Upper lobe of left lung (tissue), 4 donors: ENCODE data around the gene COX20.

ENCODE experiments used
- CTCF ChIP-seq, 6 experiments: fragments of 450-650 bp in 4 of 6; fragments of 200-600 bp in 2 of 6; sonication (generic) in 2 of 6; IDR thresholded peaks; one replicate each; pipeline ENCODE4 v1.5.1; 2016 to 2019; ENCODE audit warnings: antibody characterized with exemption in 6 of 6
- EP300 ChIP-seq, 4 donors: sonication (generic); formaldehyde crosslinking; IDR thresholded peaks; one replicate each; pipeline ENCODE4 v1.5.1; 2017; ENCODE audit warnings: antibody characterized with exemption in 4 of 4, control low read depth in 2 of 4
- POLR2A ChIP-seq, 4 donors: fragments of 450-650 bp; IDR thresholded peaks; one replicate each; pipeline ENCODE4 v1.5.1; 2016 to 2017; ENCODE audit warnings: antibody characterized with exemption in 4 of 4, mild to moderate bottlenecking in 2 of 4

GRCh38 chr1:244862699-244863490, 27.4 kb downstream of the COX20 start:
- TF ChIP-seq CTCF (IDR thresholded peaks at IDR 0.05), result no peak
- TF ChIP-seq POLR2A (IDR thresholded peaks at IDR 0.05), result peak in 3 of 4 donors; percentile 70 to 87 (median 75)
- TF ChIP-seq EP300 (IDR thresholded peaks at IDR 0.05), result peak in 1 of 4 donors; percentile 1
